ENCODE measurements around the gene GTF2A1L. TPM values are rescaled to one million over a fixed set of nuclear protein-coding genes. Genes with fewer than 3 reads are reported as not detected.

The GTF2A1L gene
- total and polyA plus RNA-seq, 9 donors = 0.28 to 3.4 (median 0.84) TPM; not detected in 1

GRCh38 chr2:48713647-48714046, 96.0 kb downstream of the GTF2A1L start:
- H3K9me3 ChIP-seq (replicated peaks; ENCODE audit: control insufficient read depth, low read depth, low read length) = no peaks in the 10 kb centered on the region
- no peaks in the 10 kb centered on the region for H3K27me3 ChIP-seq (ENCODE audit: control insufficient read depth, insufficient read depth, low read length)
- peak; percentile 57 for DNase-seq
- H3K4me1 ChIP-seq (ENCODE audit: control insufficient read depth, insufficient read depth, low read length) = peaks cover 22% of the 10 kb centered on the region
- H3K36me3 ChIP-seq (ENCODE audit: control insufficient read depth, insufficient read depth, low read length) = no peaks in the 10 kb centered on the region
- WGBS (ENCODE audit: insufficient coverage) = no CpG with 5 or more reads among the region's 1 CpG
- H3K27ac ChIP-seq (ENCODE audit: low read length) = no peak overlapping the region
- H3K4me3 ChIP-seq (ENCODE audit: low read length) = no peak overlapping the region

GRCh38 chr2:48714245-48714644, 96.6 kb downstream of the GTF2A1L start:
- Histone ChIP-seq H3K27ac (ENCODE audit: low read length) (no peak overlapping the region), H3K4me3 (ENCODE audit: low read length) (no peak overlapping the region), H3K27me3 (ENCODE audit: control insufficient read depth, insufficient read depth, low read length) (no peaks in the 10 kb centered on the region), H3K4me1 (ENCODE audit: control insufficient read depth, insufficient read depth, low read length) (peaks cover 22% of the 10 kb centered on the region), H3K9me3 (replicated peaks; ENCODE audit: control insufficient read depth, low read depth, low read length) (no peaks in the 10 kb centered on the region), H3K36me3 (ENCODE audit: control insufficient read depth, insufficient read depth, low read length) (no peaks in the 10 kb centered on the region)
- WGBS (ENCODE audit: insufficient coverage) = no CpG with 5 or more reads among the region's 2 CpGs
- peak; percentile 52 for DNase-seq

- H3K27ac ChIP-seq (ENCODE audit: low read length) = no peak overlapping the region
- H3K9me3 ChIP-seq (replicated peaks; ENCODE audit: control insufficient read depth, low read depth, low read length) = no peaks in the 10 kb centered on the region
- no peaks in the 10 kb centered on the region for H3K27me3 ChIP-seq (ENCODE audit: control insufficient read depth, insufficient read depth, low read length)
- H3K4me3 ChIP-seq (ENCODE audit: low read length) = no peak overlapping the region
- 33% methylated on average over 2 of the region's 7 CpGs for WGBS (ENCODE audit: insufficient coverage)
- peak; percentile 39 for DNase-seq
- H3K4me1 ChIP-seq (ENCODE audit: control insufficient read depth, insufficient read depth, low read length) = peaks cover 19% of the 10 kb centered on the region
- H3K36me3 ChIP-seq (ENCODE audit: control insufficient read depth, insufficient read depth, low read length) = no peaks in the 10 kb centered on the region
Measured at GRCh38 chr2:48715042-48715899, 97.6 kb downstream of the GTF2A1L start.

GRCh38 chr2:48715956-48716355, 98.3 kb downstream of the GTF2A1L start:
- no peaks in the 10 kb centered on the region for H3K27me3 ChIP-seq (ENCODE audit: control insufficient read depth, insufficient read depth, low read length)
- H3K4me3 ChIP-seq (ENCODE audit: low read length) = no peak overlapping the region
- 0% methylated on average over 1 of the region's 1 CpG for WGBS (ENCODE audit: insufficient coverage)
- DNase-seq = peak; percentile 35
- peaks cover 19% of the 10 kb centered on the region for H3K4me1 ChIP-seq (ENCODE audit: control insufficient read depth, insufficient read depth, low read length)
- H3K27ac ChIP-seq (ENCODE audit: low read length) = no peak overlapping the region
- no peaks in the 10 kb centered on the region for H3K36me3 ChIP-seq (ENCODE audit: control insufficient read depth, insufficient read depth, low read length)
- no peaks in the 10 kb centered on the region for H3K9me3 ChIP-seq (replicated peaks; ENCODE audit: control insufficient read depth, low read depth, low read length)

- Histone ChIP-seq H3K4me1 (ENCODE audit: control insufficient read depth, insufficient read depth, low read length) (peaks cover 19% of the 10 kb centered on the region), H3K36me3 (ENCODE audit: control insufficient read depth, insufficient read depth, low read length) (no peaks in the 10 kb centered on the region), H3K4me3 (ENCODE audit: low read length) (no peak overlapping the region), H3K9me3 (replicated peaks; ENCODE audit: control insufficient read depth, low read depth, low read length) (no peaks in the 10 kb centered on the region), H3K27ac (ENCODE audit: low read length) (no peak overlapping the region), H3K27me3 (ENCODE audit: control insufficient read depth, insufficient read depth, low read length) (no peaks in the 10 kb centered on the region)
- no CpG with 5 or more reads among the region's 3 CpGs for WGBS (ENCODE audit: insufficient coverage)
- no peak for DNase-seq
Measured at GRCh38 chr2:48717846-48718245, 100.2 kb downstream of the GTF2A1L start.

GRCh38 chr2:48719480-48720177, 102.0 kb downstream of the GTF2A1L start:
- Histone ChIP-seq H3K27ac (ENCODE audit: low read length) (no peak overlapping the region), H3K36me3 (ENCODE audit: control insufficient read depth, insufficient read depth, low read length) (no peaks in the 10 kb centered on the region), H3K4me3 (ENCODE audit: low read length) (no peak overlapping the region), H3K9me3 (replicated peaks; ENCODE audit: control insufficient read depth, low read depth, low read length) (no peaks in the 10 kb centered on the region), H3K4me1 (ENCODE audit: control insufficient read depth, insufficient read depth, low read length) (peaks cover 11% of the 10 kb centered on the region), H3K27me3 (ENCODE audit: control insufficient read depth, insufficient read depth, low read length) (no peaks in the 10 kb centered on the region)
- DNase-seq = no peak
- WGBS (ENCODE audit: insufficient coverage) = no CpG with 5 or more reads among the region's 3 CpGs

GRCh38 chr2:48721158-48721557, 103.5 kb downstream of the GTF2A1L start:
- WGBS (ENCODE audit: insufficient coverage) = 88% methylated on average over 2 of the region's 2 CpGs
- H3K27me3 ChIP-seq (ENCODE audit: control insufficient read depth, insufficient read depth, low read length) = no peaks in the 10 kb centered on the region
- H3K4me3 ChIP-seq (ENCODE audit: low read length) = no peak overlapping the region
- no peaks in the 10 kb centered on the region for H3K4me1 ChIP-seq (ENCODE audit: control insufficient read depth, insufficient read depth, low read length)
- H3K9me3 ChIP-seq (replicated peaks; ENCODE audit: control insufficient read depth, low read depth, low read length) = no peaks in the 10 kb centered on the region
- H3K36me3 ChIP-seq (ENCODE audit: control insufficient read depth, insufficient read depth, low read length) = no peaks in the 10 kb centered on the region
- no peak for DNase-seq
- no peak overlapping the region for H3K27ac ChIP-seq (ENCODE audit: low read length)

- Histone ChIP-seq H3K9me3 (replicated peaks; ENCODE audit: control insufficient read depth, low read depth, low read length) (no peaks in the 10 kb centered on the region), H3K27ac (ENCODE audit: low read length) (no peak overlapping the region), H3K36me3 (ENCODE audit: control insufficient read depth, insufficient read depth, low read length) (no peaks in the 10 kb centered on the region), H3K4me3 (ENCODE audit: low read length) (no peak overlapping the region), H3K4me1 (ENCODE audit: control insufficient read depth, insufficient read depth, low read length) (no peaks in the 10 kb centered on the region), H3K27me3 (ENCODE audit: control insufficient read depth, insufficient read depth, low read length) (no peaks in the 10 kb centered on the region)
- DNase-seq = no peak
- 100% methylated on average over 1 of the region's 1 CpG for WGBS (ENCODE audit: insufficient coverage)
Measured at GRCh38 chr2:48722391-48722790, 104.7 kb downstream of the GTF2A1L start.

- Histone ChIP-seq H3K4me3 (ENCODE audit: low read length) (no peak overlapping the region), H3K36me3 (ENCODE audit: control insufficient read depth, insufficient read depth, low read length) (no peaks in the 10 kb centered on the region), H3K27ac (ENCODE audit: low read length) (no peak overlapping the region), H3K4me1 (ENCODE audit: control insufficient read depth, insufficient read depth, low read length) (no peaks in the 10 kb centered on the region), H3K9me3 (replicated peaks; ENCODE audit: control insufficient read depth, low read depth, low read length) (no peaks in the 10 kb centered on the region), H3K27me3 (ENCODE audit: control insufficient read depth, insufficient read depth, low read length) (no peaks in the 10 kb centered on the region)
- no peak for DNase-seq
Measured at GRCh38 chr2:48723129-48723528, 105.5 kb downstream of the GTF2A1L start.

GRCh38 chr2:48724278-48724677, 106.6 kb downstream of the GTF2A1L start:
- no CpG with 5 or more reads among the region's 2 CpGs for WGBS (ENCODE audit: insufficient coverage)

More at GRCh38 chr2:48724278-48724677, 106.6 kb downstream of the GTF2A1L start:
- no peaks in the 10 kb centered on the region for H3K36me3 ChIP-seq (ENCODE audit: control insufficient read depth, insufficient read depth, low read length)
- DNase-seq = no peak
- no peaks in the 10 kb centered on the region for H3K27me3 ChIP-seq (ENCODE audit: control insufficient read depth, insufficient read depth, low read length)
- no peaks in the 10 kb centered on the region for H3K4me1 ChIP-seq (ENCODE audit: control insufficient read depth, insufficient read depth, low read length)
- no peak overlapping the region for H3K27ac ChIP-seq (ENCODE audit: low read length)
- no peak overlapping the region for H3K4me3 ChIP-seq (ENCODE audit: low read length)
- no peaks in the 10 kb centered on the region for H3K9me3 ChIP-seq (replicated peaks; ENCODE audit: control insufficient read depth, low read depth, low read length)

All from muscle of leg (tissue), 11 donors.